ENCODE data around the gene TBL3. TPM values are rescaled to one million over a fixed set of nuclear protein-coding genes. Genes with fewer than 3 reads are reported as not detected.

TBL3 gene
- total and polyA plus RNA-seq, 2 of the 8 experiments (the other 6 are each of a cell fraction or from before 2014, with no cell fraction given), result 65.8 to 137 TPM

DNA sequence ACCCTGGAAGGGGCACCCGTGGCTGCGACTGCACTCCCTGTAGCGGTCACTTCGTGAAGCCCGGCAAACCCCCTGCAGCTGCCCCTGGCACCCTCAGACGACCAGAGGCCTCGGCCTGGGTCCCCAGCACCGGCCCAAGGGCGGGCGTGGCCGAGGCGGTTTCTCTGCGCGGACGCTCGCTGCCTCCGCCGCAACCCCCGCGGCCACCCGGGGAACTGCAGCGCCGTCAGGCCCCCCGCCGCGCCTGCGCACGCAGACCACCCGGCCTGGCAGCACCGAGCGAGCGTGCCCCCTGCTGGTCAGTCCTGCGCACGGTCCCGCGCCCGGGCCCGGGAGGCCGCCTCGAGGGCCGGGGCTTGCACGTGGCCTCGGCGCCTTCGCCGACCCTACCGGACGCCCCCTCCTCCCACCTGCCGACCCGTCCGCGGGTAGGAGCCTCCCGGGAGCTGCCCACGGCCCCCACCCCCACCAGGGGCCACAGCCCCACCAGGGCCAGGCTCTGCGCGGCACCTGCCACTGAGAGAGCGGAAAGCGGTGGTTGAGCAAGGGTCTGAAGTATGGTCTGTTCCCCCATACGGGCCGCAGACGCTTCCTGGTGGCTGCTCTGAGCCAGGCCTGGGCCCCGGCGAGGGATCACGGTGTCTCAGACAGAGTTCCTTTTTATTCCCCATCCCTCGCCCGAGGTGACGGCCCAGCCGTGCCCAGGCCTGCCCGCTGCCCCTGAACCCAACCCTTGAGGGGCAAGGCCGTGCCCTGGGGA, 42.1 kb upstream of the TBL3 start (continued):
- TF ChIP-seq CHD2 (IDR thresholded peaks at IDR 0.05; ENCODE audit: low read length) (no peak), CREB1 (IDR thresholded peaks at IDR 0.05) (peak; percentile 60), POLR2AphosphoS5 (IDR thresholded peaks at IDR 0.05; ENCODE audit: low read depth, low read length) (no peak), POU5F1 (IDR thresholded peaks at IDR 0.05; ENCODE audit: low read depth, low read length) (no peak), HDAC6 (IDR thresholded peaks at IDR 0.05; ENCODE audit: low read depth, low read length) (no peak), CBX8 (IDR thresholded peaks at IDR 0.05; ENCODE audit: borderline replicate concordance, low read depth, low read length) (no peak), YY1 (IDR thresholded peaks at IDR 0.05; ENCODE audit: low read depth, low read length) (peak; percentile 21; the same call in 1 of the 2 replicates), EGR1 (IDR thresholded peaks at IDR 0.05; ENCODE audit: borderline replicate concordance, low read depth, low read length) (peak; percentile 55; the same call in 1 of the 2 replicates)
- TF ChIP-seq, protein P1, sequence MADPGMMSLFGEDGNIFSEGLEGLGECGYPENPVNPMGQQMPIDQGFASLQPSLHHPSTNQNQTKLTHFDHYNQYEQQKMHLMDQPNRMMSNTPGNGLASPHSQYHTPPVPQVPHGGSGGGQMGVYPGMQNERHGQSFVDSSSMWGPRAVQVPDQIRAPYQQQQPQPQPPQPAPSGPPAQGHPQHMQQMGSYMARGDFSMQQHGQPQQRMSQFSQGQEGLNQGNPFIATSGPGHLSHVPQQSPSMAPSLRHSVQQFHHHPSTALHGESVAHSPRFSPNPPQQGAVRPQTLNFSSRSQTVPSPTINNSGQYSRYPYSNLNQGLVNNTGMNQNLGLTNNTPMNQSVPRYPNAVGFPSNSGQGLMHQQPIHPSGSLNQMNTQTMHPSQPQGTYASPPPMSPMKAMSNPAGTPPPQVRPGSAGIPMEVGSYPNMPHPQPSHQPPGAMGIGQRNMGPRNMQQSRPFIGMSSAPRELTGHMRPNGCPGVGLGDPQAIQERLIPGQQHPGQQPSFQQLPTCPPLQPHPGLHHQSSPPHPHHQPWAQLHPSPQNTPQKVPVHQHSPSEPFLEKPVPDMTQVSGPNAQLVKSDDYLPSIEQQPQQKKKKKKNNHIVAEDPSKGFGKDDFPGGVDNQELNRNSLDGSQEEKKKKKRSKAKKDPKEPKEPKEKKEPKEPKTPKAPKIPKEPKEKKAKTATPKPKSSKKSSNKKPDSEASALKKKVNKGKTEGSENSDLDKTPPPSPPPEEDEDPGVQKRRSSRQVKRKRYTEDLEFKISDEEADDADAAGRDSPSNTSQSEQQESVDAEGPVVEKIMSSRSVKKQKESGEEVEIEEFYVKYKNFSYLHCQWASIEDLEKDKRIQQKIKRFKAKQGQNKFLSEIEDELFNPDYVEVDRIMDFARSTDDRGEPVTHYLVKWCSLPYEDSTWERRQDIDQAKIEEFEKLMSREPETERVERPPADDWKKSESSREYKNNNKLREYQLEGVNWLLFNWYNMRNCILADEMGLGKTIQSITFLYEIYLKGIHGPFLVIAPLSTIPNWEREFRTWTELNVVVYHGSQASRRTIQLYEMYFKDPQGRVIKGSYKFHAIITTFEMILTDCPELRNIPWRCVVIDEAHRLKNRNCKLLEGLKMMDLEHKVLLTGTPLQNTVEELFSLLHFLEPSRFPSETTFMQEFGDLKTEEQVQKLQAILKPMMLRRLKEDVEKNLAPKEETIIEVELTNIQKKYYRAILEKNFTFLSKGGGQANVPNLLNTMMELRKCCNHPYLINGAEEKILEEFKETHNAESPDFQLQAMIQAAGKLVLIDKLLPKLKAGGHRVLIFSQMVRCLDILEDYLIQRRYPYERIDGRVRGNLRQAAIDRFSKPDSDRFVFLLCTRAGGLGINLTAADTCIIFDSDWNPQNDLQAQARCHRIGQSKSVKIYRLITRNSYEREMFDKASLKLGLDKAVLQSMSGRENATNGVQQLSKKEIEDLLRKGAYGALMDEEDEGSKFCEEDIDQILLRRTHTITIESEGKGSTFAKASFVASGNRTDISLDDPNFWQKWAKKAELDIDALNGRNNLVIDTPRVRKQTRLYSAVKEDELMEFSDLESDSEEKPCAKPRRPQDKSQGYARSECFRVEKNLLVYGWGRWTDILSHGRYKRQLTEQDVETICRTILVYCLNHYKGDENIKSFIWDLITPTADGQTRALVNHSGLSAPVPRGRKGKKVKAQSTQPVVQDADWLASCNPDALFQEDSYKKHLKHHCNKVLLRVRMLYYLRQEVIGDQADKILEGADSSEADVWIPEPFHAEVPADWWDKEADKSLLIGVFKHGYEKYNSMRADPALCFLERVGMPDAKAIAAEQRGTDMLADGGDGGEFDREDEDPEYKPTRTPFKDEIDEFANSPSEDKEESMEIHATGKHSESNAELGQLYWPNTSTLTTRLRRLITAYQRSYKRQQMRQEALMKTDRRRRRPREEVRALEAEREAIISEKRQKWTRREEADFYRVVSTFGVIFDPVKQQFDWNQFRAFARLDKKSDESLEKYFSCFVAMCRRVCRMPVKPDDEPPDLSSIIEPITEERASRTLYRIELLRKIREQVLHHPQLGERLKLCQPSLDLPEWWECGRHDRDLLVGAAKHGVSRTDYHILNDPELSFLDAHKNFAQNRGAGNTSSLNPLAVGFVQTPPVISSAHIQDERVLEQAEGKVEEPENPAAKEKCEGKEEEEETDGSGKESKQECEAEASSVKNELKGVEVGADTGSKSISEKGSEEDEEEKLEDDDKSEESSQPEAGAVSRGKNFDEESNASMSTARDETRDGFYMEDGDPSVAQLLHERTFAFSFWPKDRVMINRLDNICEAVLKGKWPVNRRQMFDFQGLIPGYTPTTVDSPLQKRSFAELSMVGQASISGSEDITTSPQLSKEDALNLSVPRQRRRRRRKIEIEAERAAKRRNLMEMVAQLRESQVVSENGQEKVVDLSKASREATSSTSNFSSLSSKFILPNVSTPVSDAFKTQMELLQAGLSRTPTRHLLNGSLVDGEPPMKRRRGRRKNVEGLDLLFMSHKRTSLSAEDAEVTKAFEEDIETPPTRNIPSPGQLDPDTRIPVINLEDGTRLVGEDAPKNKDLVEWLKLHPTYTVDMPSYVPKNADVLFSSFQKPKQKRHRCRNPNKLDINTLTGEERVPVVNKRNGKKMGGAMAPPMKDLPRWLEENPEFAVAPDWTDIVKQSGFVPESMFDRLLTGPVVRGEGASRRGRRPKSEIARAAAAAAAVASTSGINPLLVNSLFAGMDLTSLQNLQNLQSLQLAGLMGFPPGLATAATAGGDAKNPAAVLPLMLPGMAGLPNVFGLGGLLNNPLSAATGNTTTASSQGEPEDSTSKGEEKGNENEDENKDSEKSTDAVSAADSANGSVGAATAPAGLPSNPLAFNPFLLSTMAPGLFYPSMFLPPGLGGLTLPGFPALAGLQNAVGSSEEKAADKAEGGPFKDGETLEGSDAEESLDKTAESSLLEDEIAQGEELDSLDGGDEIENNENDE (IDR thresholded peaks at IDR 0.05; ENCODE audit: insufficient replicate concordance, low read length), result no peak
- TF ChIP-seq, protein P2, sequence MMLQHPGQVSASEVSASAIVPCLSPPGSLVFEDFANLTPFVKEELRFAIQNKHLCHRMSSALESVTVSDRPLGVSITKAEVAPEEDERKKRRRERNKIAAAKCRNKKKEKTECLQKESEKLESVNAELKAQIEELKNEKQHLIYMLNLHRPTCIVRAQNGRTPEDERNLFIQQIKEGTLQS (IDR thresholded peaks at IDR 0.05; ENCODE audit: insufficient read depth, low read depth, low read length), result no peak

All from H1 (cell line).